ENCODE results near the gene TMEM190.
"Not testable (repeated sequence)": the region's sequence is repeated elsewhere in the genome, so short reads cannot be mapped to it uniquely, and the experiment has no call there.

TMEM190 gene

GRCh38 chr19:55389386-55390317 lies 13.0 kb downstream of the TMEM190 start:
- DNase-seq (ENCODE audit: low read depth in 2 of 3, low spot score in 1 of 3): no peak

- no peak for DNase-seq (ENCODE audit: low read depth in 2 of 3, low spot score in 1 of 3)
Observed at GRCh38 chr19:55390461-55390880, 13.8 kb downstream of the TMEM190 start.

GRCh38 chr19:55391191-55391670 lies 14.6 kb downstream of the TMEM190 start:
- no peak for DNase-seq (ENCODE audit: low read depth in 2 of 3, low spot score in 1 of 3)

GRCh38 chr19:55391702-55392615 lies 15.3 kb downstream of the TMEM190 start:
- no peak for DNase-seq (ENCODE audit: low read depth in 2 of 3, low spot score in 1 of 3)

GRCh38 chr19:55392820-55393761 lies 16.5 kb downstream of the TMEM190 start:
- no peak for DNase-seq (ENCODE audit: low read depth in 2 of 3, low spot score in 1 of 3)

- DNase-seq (ENCODE audit: low read depth in 2 of 3, low spot score in 1 of 3): no peak
Observed at GRCh38 chr19:55398200-55398925, 21.7 kb downstream of the TMEM190 start.

- no peak for DNase-seq (ENCODE audit: low read depth in 2 of 3, low spot score in 1 of 3)
Observed at GRCh38 chr19:55400281-55401087, 23.9 kb downstream of the TMEM190 start.

- DNase-seq (ENCODE audit: low read depth in 2 of 3, low spot score in 1 of 3): not testable (repeated sequence)
Observed at GRCh38 chr19:55401390-55401789, 24.8 kb downstream of the TMEM190 start.

GRCh38 chr19:55402509-55402908 lies 25.9 kb downstream of the TMEM190 start:
- DNase-seq (ENCODE audit: low read depth in 2 of 3, low spot score in 1 of 3): no peak

- DNase-seq (ENCODE audit: low read depth in 2 of 3, low spot score in 1 of 3): no peak
Observed at GRCh38 chr19:55405638-55406037, 29.0 kb downstream of the TMEM190 start.

- no peak for DNase-seq (ENCODE audit: low read depth in 2 of 3, low spot score in 1 of 3)
Observed at GRCh38 chr19:55406091-55406825, 29.6 kb downstream of the TMEM190 start.

GRCh38 chr19:55406826-55407549 lies 30.4 kb downstream of the TMEM190 start:
- DNase-seq (ENCODE audit: low read depth in 2 of 3, low spot score in 1 of 3): no peak

GRCh38 chr19:55407550-55407799 lies 30.8 kb downstream of the TMEM190 start, which contains the start of gene UBE2S:
UBE2S (minus strand) TSS chr19:55407788; CDS start chr19:55407589, 199 bp downstream.
- DNase-seq (ENCODE audit: low read depth in 2 of 3, low spot score in 1 of 3): not testable (repeated sequence)

GRCh38 chr19:55407800-55408532 lies 31.3 kb downstream of the TMEM190 start:
- DNase-seq (ENCODE audit: low read depth in 2 of 3, low spot score in 1 of 3): peak; percentile 91 to 95 (median 93)

GRCh38 chr19:55408533-55408872 lies 31.9 kb downstream of the TMEM190 start:
- no peak for DNase-seq (ENCODE audit: low read depth in 2 of 3, low spot score in 1 of 3)

GRCh38 chr19:55409179-55409578 lies 32.6 kb downstream of the TMEM190 start:
- DNase-seq (ENCODE audit: low read depth in 2 of 3, low spot score in 1 of 3): not testable (repeated sequence)

GRCh38 chr19:55410168-55410567 lies 33.5 kb downstream of the TMEM190 start:
- no peak for DNase-seq (ENCODE audit: low read depth in 2 of 3, low spot score in 1 of 3)
